PC-3 (cell line): ENCODE results near the gene DISC1. TPM values are rescaled to one million over a fixed set of nuclear protein-coding genes. Genes with fewer than 3 reads are reported as not detected.

ENCODE experiments used
- ATAC-seq: fragments of 200-7000 bp; cut with Tn5 transposase; 2 replicates; pipeline ENCODE4 v1.9.1; 2020; ENCODE audit warnings: mild to moderate bottlenecking, moderate library complexity
- BruUV-seq: library from RNA; stranded (reverse); fragments of 400-500 nt; replicated peaks from 2 replicates; lab custom pipeline; 2021; lab: Mats Ljungman, UMichigan
- CTCF ChIA-PET: fragments of 300-600 bp; sonication (Branson Sonifier 250); formaldehyde crosslinking; loops from one replicate; lab custom pipeline; 2022; ENCODE audit warnings: antibody characterized with exemption; lab: Charles Lee
- POLR2A ChIA-PET: fragments of 300-600 bp; sonication (Branson Sonifier 250); formaldehyde crosslinking; loops from one replicate; lab custom pipeline; 2022; ENCODE audit warnings: antibody characterized with exemption; ENCODE audit not compliant: unreplicated experiment; lab: Charles Lee
- DNase-seq: peaks from one replicate; pipeline ENCODE4 v3.0.0-alpha.2; 2015
- H2AFZ ChIP-seq: fragments of 300-600 bp; sonication (generic); 2 replicates; pipeline ENCODE4 v1.6.0; 2016; ENCODE audit warnings: antibody characterized with exemption, low read length
- H3F3A ChIP-seq: fragments of 300-600 bp; sonication (generic); one replicate; pipeline ENCODE4 v1.6.0; 2017; ENCODE audit warnings: antibody characterized with exemption, low read length, control low read depth, mild to moderate bottlenecking; ENCODE audit not compliant: unreplicated experiment
- H3K27ac ChIP-seq: fragments of 300-600 bp; sonication (generic); 2 replicates; pipeline ENCODE4 v1.5.1; 2016; ENCODE audit warnings: mild to moderate bottlenecking, low read length
- H3K27me3 ChIP-seq: fragments of 300-600 bp; sonication (generic); 2 replicates; pipeline ENCODE4 v1.6.1; 2016; ENCODE audit warnings: low read length, mixed read lengths
- H3K36me3 ChIP-seq: fragments of 300-600 bp; sonication (generic); 2 replicates; pipeline ENCODE4 v1.6.1; 2016; ENCODE audit warnings: low read depth, mixed run types, low read length, mixed read lengths
- H3K4me1 ChIP-seq: fragments of 300-600 bp; sonication (generic); 2 replicates; pipeline ENCODE4 v1.5.1; 2016; ENCODE audit warnings: low read length; ENCODE audit not compliant: insufficient read depth
- H3K4me2 ChIP-seq: fragments of 300-600 bp; sonication (generic); 2 replicates; pipeline ENCODE4 v1.6.0; 2016; ENCODE audit warnings: low read length
- H3K4me3 ChIP-seq: fragments of 300-600 bp; sonication (generic); 2 replicates; pipeline ENCODE4 v1.5.1; 2016; ENCODE audit warnings: mild to moderate bottlenecking, low read length, mixed read lengths
- H3K79me2 ChIP-seq: fragments of 300-600 bp; sonication (generic); 2 replicates; pipeline ENCODE4 v1.6.1; 2017; ENCODE audit warnings: low read length, mixed read lengths
- H3K9ac ChIP-seq: fragments of 300-600 bp; sonication (generic); 2 replicates; pipeline ENCODE4 v1.6.0; 2016; ENCODE audit warnings: mild to moderate bottlenecking, low read length
- H3K9me2 ChIP-seq: fragments of 300-600 bp; sonication (generic); replicated peaks from 2 replicates; pipeline ENCODE4 v1.6.1; 2016; ENCODE audit warnings: mixed run types, low read length, mixed read lengths
- H3K9me3 ChIP-seq: fragments of 300-600 bp; sonication (generic); 2 replicates; pipeline ENCODE4 v1.6.1; 2016; ENCODE audit warnings: low read length, mixed read lengths
- H4K20me1 ChIP-seq: fragments of 300-600 bp; sonication (generic); 2 replicates; pipeline ENCODE4 v1.6.1; 2016; ENCODE audit warnings: low read length, mixed read lengths
- CTCF ChIP-seq: fragments of 300-600 bp; sonication (generic); conservative IDR thresholded peaks from 2 replicates; pipeline ENCODE4 v1.5.1; 2017; ENCODE audit warnings: antibody characterized with exemption, low read depth, mild to moderate bottlenecking, low read length
- EZH2 ChIP-seq: fragments of 300-600 bp; sonication (generic); IDR thresholded peaks from one replicate; pipeline ENCODE4 v1.6.1; 2017; ENCODE audit warnings: antibody characterized with exemption, mild to moderate bottlenecking, low read length; ENCODE audit not compliant: unreplicated experiment
- EZH2phosphoT487 ChIP-seq: fragments of 300-600 bp; sonication (generic); IDR thresholded peaks from 2 replicates; pipeline ENCODE4 v1.6.1; 2018; ENCODE audit warnings: mild to moderate bottlenecking, antibody characterized with exemption, low read length, borderline replicate concordance
- intact Hi-C: fragments of 100-400 bp; cut with micrococcal nuclease; formaldehyde crosslinking; loops from 2 replicates; pipeline ENCODE4 v1.9.0; 2023
- total RNA-seq: library from RNA; depleted of rRNA; stranded (reverse); fragments of >200 nt; gene quantifications from 2 replicates; pipeline ENCODE4 v1.2.3, GENCODE V29; 2014

The DISC1 gene
- total RNA-seq, 1 experiment from 2014 or later = 3.4 TPM

- Histone ChIP-seq H4K20me1 (no peaks in the 10 kb centered on the region), H3K4me2 (no peak overlapping the region), H3K9ac (no peak overlapping the region), H3K4me1 (peaks cover 8% of the 10 kb centered on the region), H3K4me3 (no peak overlapping the region), H3K27me3 (no peaks in the 10 kb centered on the region), H3K9me3 (no peaks in the 10 kb centered on the region), H3K9me2 (no peaks in the 10 kb centered on the region), H2AFZ (no peak overlapping the region), H3K36me3 (no peaks in the 10 kb centered on the region; the same call in 1 of the 2 replicates), H3K79me2 (no peaks in the 10 kb centered on the region), H3F3A (no peaks in the 10 kb centered on the region), H3K27ac (no peak overlapping the region)
- TF ChIP-seq EZH2phosphoT487 (no peak), CTCF (no peak)
- ChIA-PET CTCF (no interaction called here), POLR2A (no interaction called here)
- intact Hi-C loops = no loop called here
- no TSS peak for BruUV-seq
- no peak for DNase-seq
- ATAC-seq = no peak
These were observed 244.9 kb downstream of the DISC1 start for GRCh38 chr1:231871471-231871870.

- Histone ChIP-seq H3K9ac (no peak overlapping the region), H3K27ac (no peak overlapping the region), H3K9me2 (no peaks in the 10 kb centered on the region), H4K20me1 (no peaks in the 10 kb centered on the region), H3K4me3 (no peak overlapping the region), H3K27me3 (no peaks in the 10 kb centered on the region), H3K9me3 (no peaks in the 10 kb centered on the region), H3F3A (no peaks in the 10 kb centered on the region), H3K4me1 (peaks cover 8% of the 10 kb centered on the region), H3K4me2 (no peak overlapping the region), H3K36me3 (no peaks in the 10 kb centered on the region; the same call in 1 of the 2 replicates), H2AFZ (no peak overlapping the region), H3K79me2 (no peaks in the 10 kb centered on the region)
- CTCF ChIA-PET = no interaction called here
- ATAC-seq = no peak
- TF ChIP-seq CTCF (no peak), EZH2phosphoT487 (no peak), EZH2 (no peak)
- BruUV-seq = no TSS peak
- intact Hi-C loops = no loop called here
- no peak for DNase-seq
- POLR2A ChIA-PET = no interaction called here
These were observed 245.3 kb downstream of the DISC1 start for GRCh38 chr1:231871878-231872277.

- TF ChIP-seq CTCF = no peak
- no peak for TF ChIP-seq EZH2phosphoT487
- no peak for TF ChIP-seq EZH2
- ChIA-PET CTCF (interaction anchor here (0.6 kb wide), 1 partner anchor 755 kb away, joined by 3 read pairs; no protein-coding TSS in a partner anchor), POLR2A (no interaction called here)
- Histone ChIP-seq H3K27ac (no peak overlapping the region), H3F3A (no peaks in the 10 kb centered on the region), H3K9me2 (no peaks in the 10 kb centered on the region), H4K20me1 (no peaks in the 10 kb centered on the region), H3K79me2 (no peaks in the 10 kb centered on the region), H2AFZ (no peak overlapping the region), H3K27me3 (no peaks in the 10 kb centered on the region), H3K4me2 (no peak overlapping the region), H3K4me3 (no peak overlapping the region), H3K9ac (no peak overlapping the region), H3K4me1 (peaks cover 8% of the 10 kb centered on the region), H3K9me3 (no peaks in the 10 kb centered on the region), H3K36me3 (no peaks in the 10 kb centered on the region; the same call in 1 of the 2 replicates)
- DNase-seq (peak; percentile 44), ATAC-seq (peak; percentile 45; the same call in 1 of the 2 replicates)
- BruUV-seq = no TSS peak
- intact Hi-C loops = no loop called here
These were observed 245.9 kb downstream of the DISC1 start for GRCh38 chr1:231872461-231872910.
